SJSA1 (cell line): ENCODE data around the gene TPRA1. TPM values are rescaled to one million over a fixed set of nuclear protein-coding genes. Genes with fewer than 3 reads are reported as not detected.

Experiments
- DNase-seq, 2 experiments: peaks; one replicate each; pipeline ENCODE4 v3.0.0-alpha.2; 2015 to 2020; ENCODE audit warnings: low spot score in 2 of 2, low read depth in 1 of 2
- H3K27ac ChIP-seq: fragments of 250-450 bp; sonication (Bioruptor Pico); 2 replicates; pipeline ENCODE4 v1.5.1; 2020; ENCODE audit warnings: mild to moderate bottlenecking, moderate library complexity
- H3K27me3 ChIP-seq: fragments of 250-450 bp; sonication (Bioruptor Pico); replicated peaks from 2 replicates; pipeline ENCODE4 v1.5.1; 2020; ENCODE audit warnings: mild to moderate bottlenecking, moderate library complexity
- H3K36me3 ChIP-seq: fragments of 250-450 bp; sonication (Bioruptor Pico); 2 replicates; pipeline ENCODE4 v1.5.1; 2020; ENCODE audit warnings: mild to moderate bottlenecking
- H3K4me1 ChIP-seq: fragments of 250-450 bp; sonication (Bioruptor Pico); replicated peaks from 2 replicates; pipeline ENCODE4 v1.6.1; 2021; ENCODE audit warnings: mild to moderate bottlenecking
- H3K4me3 ChIP-seq: fragments of 250-450 bp; sonication (Bioruptor Pico); 2 replicates; pipeline ENCODE4 v1.5.1; 2020; ENCODE audit warnings: mild to moderate bottlenecking
- H3K9me3 ChIP-seq: fragments of 250-450 bp; sonication (Bioruptor Pico); replicated peaks from 2 replicates; pipeline ENCODE4 v1.5.1; 2020; ENCODE audit warnings: mild to moderate bottlenecking
- total RNA-seq: library from RNA; depleted of rRNA; stranded (reverse); fragments of >200 nt; shearing (Covaris generic); gene quantifications from 2 replicates; pipeline ENCODE4 v1.2.3, GENCODE V29; 2014

TPRA1 gene
- total RNA-seq, 1 experiment from 2014 or later = 60.5 TPM

DNA sequence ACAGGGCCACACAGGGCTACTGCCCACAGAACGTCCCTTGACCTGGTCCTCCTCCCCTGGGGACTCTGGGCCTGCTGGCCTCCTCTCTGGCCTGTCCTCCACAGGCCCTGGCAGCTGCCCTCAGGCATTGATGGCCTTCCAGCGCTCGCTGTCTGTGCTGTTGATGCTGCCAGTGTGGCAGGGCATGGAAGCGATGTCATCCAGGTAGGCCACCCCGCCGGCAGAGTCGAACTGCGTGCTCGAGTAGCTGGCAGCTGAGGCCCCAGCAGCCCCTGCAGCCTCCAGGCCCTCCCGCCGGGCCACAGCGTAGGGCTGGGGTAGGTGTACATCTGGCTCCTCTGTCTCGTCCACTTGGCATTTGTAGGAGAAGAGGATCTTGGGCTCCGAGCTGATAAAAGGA lies 17.1 kb downstream of the TPRA1 start:
- Histone ChIP-seq H3K4me3 (no peak overlapping the region), H3K27me3 (no peaks in the 10 kb centered on the region), H3K9me3 (no peaks in the 10 kb centered on the region), H3K27ac (no peak overlapping the region), H3K36me3 (peaks cover 73% of the 10 kb centered on the region), H3K4me1 (peaks cover 4% of the 10 kb centered on the region)
- no peak for DNase-seq

GRCh38 chr3:127572735-127573134 lies 17.8 kb downstream of the TPRA1 start:
- Histone ChIP-seq H3K27me3 (no peaks in the 10 kb centered on the region), H3K36me3 (peaks cover 67% of the 10 kb centered on the region), H3K9me3 (no peaks in the 10 kb centered on the region), H3K4me1 (peaks cover 4% of the 10 kb centered on the region), H3K27ac (no peak overlapping the region), H3K4me3 (no peak overlapping the region)
- DNase-seq = no peak

DNA sequence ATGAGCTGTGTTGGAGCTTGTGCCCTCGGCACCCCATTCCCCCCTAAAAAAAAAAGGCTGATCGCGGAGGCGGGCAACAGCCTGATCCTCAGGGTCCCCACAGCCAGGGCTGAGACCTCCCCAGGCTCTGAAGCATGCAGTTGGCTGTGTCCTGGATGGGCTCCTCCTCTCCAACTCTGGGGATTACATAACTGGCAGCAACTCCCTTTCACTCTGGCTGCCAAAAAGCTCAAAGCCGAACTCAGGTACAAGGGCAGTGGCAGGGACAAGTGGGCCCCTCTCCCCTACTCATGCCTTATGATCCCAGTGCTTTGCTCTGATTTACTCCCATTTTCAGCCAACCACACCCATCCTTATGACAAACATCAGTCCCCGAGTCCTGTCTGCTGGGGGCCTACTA lies 18.3 kb downstream of the TPRA1 start:
- H3K36me3 ChIP-seq = peaks cover 64% of the 10 kb centered on the region
- DNase-seq = no peak

DNA sequence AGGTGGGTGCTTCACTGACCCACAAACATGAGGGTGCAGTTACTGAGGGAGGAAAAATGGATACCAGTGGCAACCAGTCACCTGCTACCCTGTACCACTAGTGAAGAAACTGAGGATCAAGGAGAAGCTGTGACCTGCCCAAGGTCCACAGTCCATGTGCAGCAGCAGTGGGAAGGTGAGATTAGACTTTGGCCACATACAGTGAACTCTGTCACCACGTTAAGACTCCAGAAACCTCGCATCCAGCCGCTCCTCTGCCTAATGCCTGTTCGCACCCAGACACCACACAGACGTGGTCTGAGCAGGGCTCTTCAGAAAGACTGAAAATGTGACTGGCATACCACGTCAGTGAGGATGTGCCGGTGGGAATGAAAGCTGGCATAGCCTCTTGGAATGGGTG lies 20.0 kb downstream of the TPRA1 start:
- DNase-seq = no peak
- Histone ChIP-seq H3K36me3 (peaks cover 50% of the 10 kb centered on the region), H3K9me3 (no peaks in the 10 kb centered on the region), H3K27ac (no peak overlapping the region), H3K4me1 (peaks cover 4% of the 10 kb centered on the region), H3K4me3 (no peak overlapping the region), H3K27me3 (no peaks in the 10 kb centered on the region)

More for the DNA sequence above, 18.3 kb downstream of the TPRA1 start:
- H3K4me3 ChIP-seq = no peak overlapping the region
- H3K27me3 ChIP-seq = no peaks in the 10 kb centered on the region
- no peak overlapping the region for H3K27ac ChIP-seq
- no peaks in the 10 kb centered on the region for H3K9me3 ChIP-seq
- H3K4me1 ChIP-seq = peaks cover 4% of the 10 kb centered on the region

GRCh38 chr3:127569160-127569559 lies 21.4 kb downstream of the TPRA1 start:
- H3K4me1 ChIP-seq = no peaks in the 10 kb centered on the region
- H3K27me3 ChIP-seq = no peaks in the 10 kb centered on the region
- no peaks in the 10 kb centered on the region for H3K9me3 ChIP-seq
- no peak overlapping the region for H3K27ac ChIP-seq
- peaks cover 36% of the 10 kb centered on the region for H3K36me3 ChIP-seq
- H3K4me3 ChIP-seq = no peak overlapping the region
- DNase-seq = no peak

DNA sequence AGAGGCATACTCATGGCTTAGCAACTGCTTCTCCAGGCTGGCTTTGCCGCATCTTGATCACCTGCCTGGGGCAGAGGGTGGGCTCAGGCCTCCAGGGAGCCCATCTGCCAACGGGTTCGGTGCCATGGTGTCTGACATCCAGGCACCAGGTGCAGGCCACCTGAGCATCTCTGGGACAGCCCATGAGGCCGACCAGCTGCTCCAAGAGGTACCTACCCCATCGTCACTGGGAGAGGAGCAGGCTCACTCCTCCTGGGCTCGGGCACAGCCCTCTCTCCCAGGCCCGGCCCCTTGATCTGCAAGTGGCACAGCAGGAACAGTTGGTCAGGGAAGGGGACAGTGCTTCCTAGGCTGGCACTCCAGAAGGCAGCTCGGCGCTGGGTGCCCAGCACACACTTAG lies 21.9 kb downstream of the TPRA1 start:
- no peaks in the 10 kb centered on the region for H3K4me1 ChIP-seq
- no peak overlapping the region for H3K27ac ChIP-seq
- H3K9me3 ChIP-seq = no peaks in the 10 kb centered on the region
- H3K27me3 ChIP-seq = no peaks in the 10 kb centered on the region
- no peak overlapping the region for H3K4me3 ChIP-seq
- peaks cover 30% of the 10 kb centered on the region for H3K36me3 ChIP-seq
- no peak for DNase-seq

- peaks cover 14% of the 10 kb centered on the region for H3K36me3 ChIP-seq
- H3K4me1 ChIP-seq = no peaks in the 10 kb centered on the region
- H3K27me3 ChIP-seq = no peaks in the 10 kb centered on the region
- DNase-seq = no peak
- no peak overlapping the region for H3K27ac ChIP-seq
- H3K4me3 ChIP-seq = no peak overlapping the region
- no peaks in the 10 kb centered on the region for H3K9me3 ChIP-seq
Observed at GRCh38 chr3:127566833-127567232, 23.7 kb downstream of the TPRA1 start.

DNA sequence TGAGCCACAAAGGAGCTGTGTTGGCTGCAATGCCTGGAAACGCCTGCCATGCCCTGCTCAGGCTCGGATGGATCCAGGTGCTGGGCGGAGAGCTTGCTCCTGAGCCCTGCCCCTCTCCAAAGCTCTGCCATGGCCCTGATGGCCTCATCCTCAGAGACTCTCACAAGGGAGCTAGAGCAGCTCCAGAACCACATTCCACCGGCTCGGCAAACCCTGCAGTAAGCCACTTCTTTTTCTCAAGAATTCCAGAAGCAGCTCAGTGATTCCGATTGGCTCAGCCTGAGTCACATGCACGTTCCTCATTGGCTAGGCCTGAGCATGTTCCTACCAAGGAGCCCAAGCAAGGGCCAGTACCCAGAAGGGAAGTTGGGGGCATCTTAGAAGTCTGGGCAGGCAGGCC lies 24.8 kb downstream of the TPRA1 start:
- Histone ChIP-seq H3K36me3 (peaks cover 5% of the 10 kb centered on the region), H3K9me3 (no peaks in the 10 kb centered on the region), H3K4me1 (no peaks in the 10 kb centered on the region), H3K27me3 (no peaks in the 10 kb centered on the region), H3K4me3 (no peak overlapping the region), H3K27ac (no peak overlapping the region)
- no peak for DNase-seq

DNA sequence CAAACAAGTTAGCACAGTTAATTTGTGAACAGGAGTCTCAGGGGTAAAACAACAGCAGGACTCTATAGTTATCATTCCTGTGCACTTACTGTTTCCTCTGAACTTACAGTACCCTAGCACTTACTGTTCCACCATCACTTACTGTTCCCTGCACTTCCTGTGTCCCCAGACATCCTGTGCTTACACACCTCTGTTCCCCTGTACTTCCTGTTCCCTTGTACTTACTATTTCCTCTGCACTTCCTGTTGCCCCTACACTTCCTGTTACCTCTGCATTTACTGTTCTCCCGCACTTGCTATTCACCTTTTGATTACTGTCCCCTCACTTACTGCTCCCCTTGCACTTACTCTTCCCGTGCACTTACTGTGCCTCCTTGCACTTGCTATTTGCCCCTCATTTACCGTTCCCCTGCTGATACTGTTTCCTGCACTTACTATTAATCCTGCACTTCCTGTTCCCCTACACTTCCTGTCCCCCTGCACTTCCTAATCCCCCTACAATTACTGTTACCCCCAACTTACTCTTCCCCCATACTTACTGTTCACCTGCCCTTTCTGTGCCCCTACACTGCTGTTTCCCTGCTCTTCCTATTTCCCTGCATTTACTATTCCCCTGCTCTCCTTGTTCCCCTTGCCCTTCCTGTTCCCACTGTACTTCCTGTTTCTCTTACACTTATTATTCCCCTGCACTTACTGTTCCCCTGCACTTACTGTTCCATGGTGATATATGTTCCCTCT lies 30.3 kb downstream of the TPRA1 start:
- peaks cover 3% of the 10 kb centered on the region; the same call in 1 of the 2 replicates for H3K9me3 ChIP-seq
- no peak for DNase-seq
- H3K27me3 ChIP-seq = no peaks in the 10 kb centered on the region

DNA sequence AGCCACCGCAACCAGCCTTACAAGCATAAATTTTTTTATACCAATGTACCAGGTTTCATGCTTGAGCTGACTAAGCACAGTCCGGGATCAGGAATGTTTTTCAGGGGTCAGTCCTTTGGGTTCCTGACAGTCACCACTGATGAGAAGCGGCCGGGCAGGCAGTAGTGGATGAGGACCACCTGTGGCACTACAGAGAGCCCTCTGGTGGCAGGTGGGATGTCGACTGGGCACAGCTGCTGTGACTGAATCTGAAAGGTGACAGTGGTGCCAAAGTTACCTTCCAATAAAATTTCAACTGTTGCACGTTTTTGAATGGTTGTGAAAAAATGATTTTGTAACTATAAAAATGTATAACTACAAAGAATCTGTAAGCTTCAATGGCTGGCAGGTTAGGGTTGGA lies 34.0 kb downstream of the TPRA1 start:
- H3K4me1 ChIP-seq = no peaks in the 10 kb centered on the region
- H3K27me3 ChIP-seq = no peaks in the 10 kb centered on the region
- DNase-seq = no peak
- peaks cover 3% of the 10 kb centered on the region; the same call in 1 of the 2 replicates for H3K9me3 ChIP-seq
- no peak overlapping the region for H3K4me3 ChIP-seq
- no peak overlapping the region for H3K27ac ChIP-seq
- H3K36me3 ChIP-seq = no peaks in the 10 kb centered on the region

More for the DNA sequence above, 30.3 kb downstream of the TPRA1 start:
- Histone ChIP-seq H3K36me3 (no peaks in the 10 kb centered on the region), H3K4me1 (no peaks in the 10 kb centered on the region), H3K27ac (no peak overlapping the region), H3K4me3 (no peak overlapping the region)

- no peak for DNase-seq
- no peaks in the 10 kb centered on the region for H3K36me3 ChIP-seq
- no peaks in the 10 kb centered on the region for H3K27me3 ChIP-seq
- peaks cover 3% of the 10 kb centered on the region; the same call in 1 of the 2 replicates for H3K9me3 ChIP-seq
- H3K27ac ChIP-seq = no peak overlapping the region
- no peak overlapping the region for H3K4me3 ChIP-seq
- no peaks in the 10 kb centered on the region for H3K4me1 ChIP-seq
Observed at GRCh38 chr3:127555108-127555507, 35.4 kb downstream of the TPRA1 start.

GRCh38 chr3:127552038-127552437 lies 38.5 kb downstream of the TPRA1 start:
- no peak for DNase-seq

GRCh38 chr3:127551178-127551577 lies 39.4 kb downstream of the TPRA1 start:
- Histone ChIP-seq H3K27ac (no peak overlapping the region), H3K9me3 (no peaks in the 10 kb centered on the region), H3K4me3 (no peak overlapping the region)

More at GRCh38 chr3:127552038-127552437, 38.5 kb downstream of the TPRA1 start:
- no peak overlapping the region for H3K27ac ChIP-seq
- no peaks in the 10 kb centered on the region for H3K36me3 ChIP-seq
- H3K9me3 ChIP-seq = no peaks in the 10 kb centered on the region
- no peaks in the 10 kb centered on the region for H3K27me3 ChIP-seq
- H3K4me1 ChIP-seq = peaks cover 6% of the 10 kb centered on the region
- no peak overlapping the region for H3K4me3 ChIP-seq

DNA sequence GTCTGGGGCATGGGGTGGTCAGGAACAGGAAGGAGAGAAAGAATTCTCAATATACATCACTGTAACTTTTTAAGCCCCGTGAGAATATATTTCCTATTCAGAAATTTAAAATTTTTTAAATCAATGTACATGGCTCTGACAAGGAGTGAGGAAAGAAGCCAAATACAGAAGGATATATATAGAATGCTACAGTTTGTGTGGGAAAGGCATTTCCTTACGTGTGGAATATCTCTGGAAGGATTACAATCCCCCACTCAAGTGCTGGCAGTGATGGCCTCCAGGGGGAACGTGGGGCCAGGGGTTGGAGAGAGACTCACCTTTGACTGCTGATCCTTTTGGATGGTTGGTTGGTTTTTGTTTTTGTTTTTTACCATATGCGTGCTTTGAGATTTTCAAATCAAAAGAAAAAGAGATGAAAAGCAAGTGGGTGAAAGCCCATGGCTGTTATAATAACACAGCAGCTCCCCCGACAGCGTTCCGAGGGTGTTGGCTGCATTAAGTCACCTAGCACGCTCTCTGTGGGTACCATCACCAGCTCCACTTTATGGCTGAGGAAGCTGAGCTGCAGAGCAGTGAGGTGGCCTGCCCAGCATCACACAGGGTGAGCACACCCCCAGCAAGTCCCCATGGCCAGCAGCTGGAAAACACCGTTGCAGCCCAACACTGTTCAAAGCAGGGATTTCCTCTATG lies 39.9 kb downstream of the TPRA1 start:
- H3K36me3 ChIP-seq = no peaks in the 10 kb centered on the region
- no peak for DNase-seq
- peaks cover 6% of the 10 kb centered on the region for H3K4me1 ChIP-seq
- H3K9me3 ChIP-seq = no peaks in the 10 kb centered on the region
- no peak overlapping the region for H3K4me3 ChIP-seq
- no peaks in the 10 kb centered on the region for H3K27me3 ChIP-seq
- no peak overlapping the region for H3K27ac ChIP-seq

More at GRCh38 chr3:127551178-127551577, 39.4 kb downstream of the TPRA1 start:
- H3K4me1 ChIP-seq = peaks cover 6% of the 10 kb centered on the region
- no peak for DNase-seq
- no peaks in the 10 kb centered on the region for H3K36me3 ChIP-seq
- no peaks in the 10 kb centered on the region for H3K27me3 ChIP-seq
